ENCODE data around the gene KISS1. TPM values are rescaled to one million over a fixed set of nuclear protein-coding genes. Genes with fewer than 3 reads are reported as not detected.

KISS1 gene
- total and polyA plus RNA-seq, 2 of the 4 experiments (the other 2 are of a cell fraction): 11.7 to 27.3 TPM

DNA sequence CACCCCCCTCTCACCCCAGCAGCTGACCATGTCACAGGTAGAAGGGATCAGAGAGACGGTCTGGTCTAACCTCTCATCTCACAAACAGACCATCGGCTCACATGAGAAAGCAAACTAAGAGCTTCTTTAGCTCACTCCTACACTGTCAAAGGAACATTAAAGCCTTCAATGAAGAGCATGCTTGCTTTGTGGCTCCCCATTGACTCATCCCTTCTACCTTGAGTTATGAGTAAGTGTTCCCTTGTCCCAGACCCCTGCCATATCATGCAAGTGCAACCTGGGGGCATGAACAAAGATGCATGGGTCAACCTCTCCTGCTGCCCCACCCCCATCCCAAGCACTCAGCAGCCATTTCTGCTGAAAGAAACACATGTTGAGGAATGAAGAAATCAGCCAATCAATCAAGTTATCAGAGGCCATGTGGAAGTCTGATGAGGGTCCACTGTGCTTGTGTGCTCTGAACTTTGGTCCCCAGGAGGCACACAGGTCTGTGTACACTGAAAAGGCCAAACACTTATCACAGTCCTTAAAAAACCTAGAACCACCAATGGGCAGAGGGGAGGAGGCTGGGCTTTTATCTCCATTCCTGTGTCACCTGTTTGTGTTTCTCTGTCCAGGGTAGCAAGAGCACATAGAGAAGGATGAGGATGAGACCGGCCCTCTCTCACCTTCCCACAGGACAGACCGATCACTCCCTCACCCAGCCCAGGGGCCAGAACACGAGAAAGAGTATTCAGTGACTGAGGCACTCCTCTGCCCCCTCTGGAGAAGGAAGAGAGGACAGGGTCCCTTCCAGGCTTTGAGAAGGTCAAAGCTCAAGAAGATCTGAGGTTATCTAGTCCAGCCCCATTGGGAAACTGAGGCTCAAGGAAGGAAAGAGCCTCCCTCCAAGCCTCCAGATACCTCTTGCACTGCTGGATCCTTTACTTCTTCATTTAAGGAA, 54.0 kb downstream of the KISS1 start:
- dilution Hi-C loops (cut with HindIII; ENCODE audit: low sequenced_read_pairs, unreplicated experiment): loop anchor here (25.0 kb wide), 1 partner anchor 280 kb away; the partner anchor contains the start of gene SNRPE

More for the DNA sequence above, 54.0 kb downstream of the KISS1 start:
- CTCF ChIA-PET: interaction anchor here (1.5 kb wide), 1 partner anchor 271 kb away, joined by 3 read pairs; no protein-coding TSS in a partner anchor
- H3K56ac ChIP-seq (ENCODE audit: extremely low read depth, insufficient read depth, low read length): no peak overlapping the region
- H4K91ac ChIP-seq (ENCODE audit: insufficient read depth, low read depth, low read length): no peak overlapping the region
- no peak overlapping the region for H2BK120ac ChIP-seq (ENCODE audit: low read depth, low read length)
- peaks cover 31% of the 10 kb centered on the region for H3K36me3 ChIP-seq (ENCODE audit: control insufficient read depth, insufficient read depth, low read length)
- no peak overlapping the region for H2AFZ ChIP-seq (replicated peaks; ENCODE audit: low read length, poor library complexity)
- H3K9ac ChIP-seq (ENCODE audit: low read depth, low read length): no peak overlapping the region
- no peak overlapping the region for H3K23ac ChIP-seq (ENCODE audit: low read depth, low read length)
- H3K4me3 ChIP-seq (ENCODE audit: insufficient read depth, low read depth, low read length): no peak overlapping the region
- intact Hi-C loops (cut with micrococcal nuclease): no loop called here
- no peak overlapping the region for H3K14ac ChIP-seq (replicated peaks; ENCODE audit: low read depth, low read length)
- H3K9me1 ChIP-seq (ENCODE audit: insufficient read depth, low read length): no peaks in the 10 kb centered on the region
- no peak overlapping the region for H2BK5ac ChIP-seq (ENCODE audit: low read depth, low read length, poor library complexity, severe bottlenecking)
- TF ChIP-seq MAFK (IDR thresholded peaks at IDR 0.05; ENCODE audit: low read depth, low read length): no peak
- no peak for TF ChIP-seq BHLHE40 (IDR thresholded peaks at IDR 0.05; ENCODE audit: low read depth, low read length)
- TF ChIP-seq MXI1 (IDR thresholded peaks at IDR 0.05; ENCODE audit: borderline replicate concordance, low read depth, low read length): no peak
- TF ChIP-seq SMC3 (IDR thresholded peaks at IDR 0.05; ENCODE audit: low read depth, low read length): no peak
- no peak for TF ChIP-seq RAD21 (IDR thresholded peaks at IDR 0.05; ENCODE audit: low read length)
- no peak for TF ChIP-seq CEBPB (IDR thresholded peaks at IDR 0.05; ENCODE audit: low read depth, low read length)
- TF ChIP-seq CHD1 (IDR thresholded peaks at IDR 0.05; ENCODE audit: low read depth, low read length): no peak
- no peak for TF ChIP-seq NFE2L2 (IDR thresholded peaks at IDR 0.05; ENCODE audit: low read depth, low read length)
- no peak for TF ChIP-seq FOS (IDR thresholded peaks at IDR 0.05; ENCODE audit: low read depth, low read length)
- TF ChIP-seq, protein P1, sequence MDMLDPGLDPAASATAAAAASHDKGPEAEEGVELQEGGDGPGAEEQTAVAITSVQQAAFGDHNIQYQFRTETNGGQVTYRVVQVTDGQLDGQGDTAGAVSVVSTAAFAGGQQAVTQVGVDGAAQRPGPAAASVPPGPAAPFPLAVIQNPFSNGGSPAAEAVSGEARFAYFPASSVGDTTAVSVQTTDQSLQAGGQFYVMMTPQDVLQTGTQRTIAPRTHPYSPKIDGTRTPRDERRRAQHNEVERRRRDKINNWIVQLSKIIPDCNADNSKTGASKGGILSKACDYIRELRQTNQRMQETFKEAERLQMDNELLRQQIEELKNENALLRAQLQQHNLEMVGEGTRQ (IDR thresholded peaks at IDR 0.05; ENCODE audit: low read depth, low read length): no peak
- TF ChIP-seq, protein P2, sequence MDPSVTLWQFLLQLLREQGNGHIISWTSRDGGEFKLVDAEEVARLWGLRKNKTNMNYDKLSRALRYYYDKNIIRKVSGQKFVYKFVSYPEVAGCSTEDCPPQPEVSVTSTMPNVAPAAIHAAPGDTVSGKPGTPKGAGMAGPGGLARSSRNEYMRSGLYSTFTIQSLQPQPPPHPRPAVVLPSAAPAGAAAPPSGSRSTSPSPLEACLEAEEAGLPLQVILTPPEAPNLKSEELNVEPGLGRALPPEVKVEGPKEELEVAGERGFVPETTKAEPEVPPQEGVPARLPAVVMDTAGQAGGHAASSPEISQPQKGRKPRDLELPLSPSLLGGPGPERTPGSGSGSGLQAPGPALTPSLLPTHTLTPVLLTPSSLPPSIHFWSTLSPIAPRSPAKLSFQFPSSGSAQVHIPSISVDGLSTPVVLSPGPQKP (IDR thresholded peaks at IDR 0.05; ENCODE audit: borderline replicate concordance, low read depth, low read length): no peak
- H2BK20ac ChIP-seq (ENCODE audit: low read depth, low read length): no peak overlapping the region
- H4K5ac ChIP-seq (ENCODE audit: low read depth, low read length): no peak overlapping the region
- no TSS peak for BruUV-seq (replicated peaks)
- no peaks in the 10 kb centered on the region; a peak in 1 of 4 replicates for H3K79me1 ChIP-seq (ENCODE audit: low read depth in 1 of 2, low read length in 2 of 2)
- in situ Hi-C loops (cut with MboI; ENCODE audit: low sequenced_read_pairs): no loop called here
- H2AK9ac ChIP-seq (replicated peaks; ENCODE audit: low read depth, low read length, poor library complexity): peak overlapping the region; percentile 57
- ATAC-seq (ENCODE audit: low read depth) (no peak), DNase-seq (no peak)
- no peak overlapping the region for H3K4me2 ChIP-seq (ENCODE audit: low read depth, low read length)
- H3K18ac ChIP-seq (ENCODE audit: low read depth, low read length): no peak overlapping the region
- H4K8ac ChIP-seq (ENCODE audit: low read depth in 2 of 2, low read length in 2 of 2): no peak overlapping the region
- no peak overlapping the region for H2AK5ac ChIP-seq (ENCODE audit: low read depth, low read length)
- no peak overlapping the region for H3K27ac ChIP-seq (ENCODE audit: insufficient read depth, low read length)
- H3K4me1 ChIP-seq (ENCODE audit: control insufficient read depth, insufficient read depth, low read length): no peaks in the 10 kb centered on the region
- POLR2A ChIA-PET (ENCODE audit: unreplicated experiment): no interaction called here
- 67% methylated on average over 1 of the region's 5 CpGs; no CpG with 5 or more reads in 1 of the 2 experiments for WGBS, 2 experiments (ENCODE audit: extremely low coverage in 2 of 2, insufficient read length in 1 of 2)
- no peaks in the 10 kb centered on the region for H3K9me3 ChIP-seq (ENCODE audit: control insufficient read depth, insufficient read depth, low read length)
- H4K20me1 ChIP-seq (ENCODE audit: insufficient read depth, low read length): no peaks in the 10 kb centered on the region
- no peak overlapping the region for H3K4ac ChIP-seq (ENCODE audit: low read depth, low read length)
- no peak overlapping the region for H2BK15ac ChIP-seq (ENCODE audit: low read depth, low read length)
- no peaks in the 10 kb centered on the region for H3K27me3 ChIP-seq (ENCODE audit: control insufficient read depth, insufficient read depth, low read length)

Data from IMR-90 (cell line).